Cerebellar cortex (tissue), 1 donor: ENCODE results near the gene AKR1C1.
"Not testable (repeated sequence)": the region's sequence is repeated elsewhere in the genome, so short reads cannot be mapped to it uniquely, and the experiment has no call there.

Experiments
- DNase-seq: peaks from one replicate; pipeline ENCODE4 v3.0.0-alpha.2; 2015; ENCODE audit warnings: low spot score

The AKR1C1 gene

DNA sequence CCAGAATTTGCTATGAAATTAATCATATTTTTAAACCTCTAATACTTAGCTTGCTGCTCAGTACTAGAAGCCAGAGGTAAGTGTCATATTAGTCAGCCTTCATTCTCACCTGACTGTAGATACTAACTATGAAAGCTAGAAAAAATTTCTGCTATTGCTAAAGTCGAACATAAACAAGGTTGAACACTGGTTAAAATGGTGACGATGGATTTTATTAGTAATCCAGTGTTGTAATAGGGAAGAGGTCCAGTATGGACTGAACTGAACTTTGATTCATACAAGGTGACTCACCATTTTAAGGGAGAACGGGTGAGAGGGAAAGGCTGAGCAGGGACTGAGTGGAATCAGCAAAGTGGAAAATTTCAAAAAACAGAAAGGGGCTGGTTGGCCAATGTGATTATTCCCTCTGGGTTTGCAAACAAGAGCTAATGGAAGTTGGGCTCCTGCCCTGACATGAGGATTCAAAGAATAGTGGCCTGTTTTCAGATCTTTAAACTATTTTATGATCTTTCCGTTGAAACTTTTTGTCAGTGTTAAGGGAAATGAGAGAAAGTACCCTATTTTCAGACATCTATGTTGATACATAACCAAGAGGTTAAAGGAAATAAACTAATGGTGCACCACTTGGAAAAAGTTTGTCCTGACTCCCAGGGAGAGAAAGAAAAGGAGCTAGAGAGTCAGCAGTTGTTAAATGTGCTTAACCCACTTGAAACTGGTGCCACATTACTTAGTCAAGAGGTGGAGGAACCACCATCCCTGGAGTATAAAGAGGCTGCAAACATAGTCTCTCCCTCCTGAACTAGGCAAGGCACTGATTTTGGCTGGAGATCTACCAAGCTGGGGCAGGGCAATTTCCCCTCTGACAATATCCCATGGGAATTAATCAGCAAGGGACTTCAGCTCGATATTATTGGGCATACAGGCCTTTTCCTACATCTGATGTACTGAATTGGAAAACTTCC, 15.3 kb upstream of the AKR1C1 start:
- no peak for DNase-seq

DNA sequence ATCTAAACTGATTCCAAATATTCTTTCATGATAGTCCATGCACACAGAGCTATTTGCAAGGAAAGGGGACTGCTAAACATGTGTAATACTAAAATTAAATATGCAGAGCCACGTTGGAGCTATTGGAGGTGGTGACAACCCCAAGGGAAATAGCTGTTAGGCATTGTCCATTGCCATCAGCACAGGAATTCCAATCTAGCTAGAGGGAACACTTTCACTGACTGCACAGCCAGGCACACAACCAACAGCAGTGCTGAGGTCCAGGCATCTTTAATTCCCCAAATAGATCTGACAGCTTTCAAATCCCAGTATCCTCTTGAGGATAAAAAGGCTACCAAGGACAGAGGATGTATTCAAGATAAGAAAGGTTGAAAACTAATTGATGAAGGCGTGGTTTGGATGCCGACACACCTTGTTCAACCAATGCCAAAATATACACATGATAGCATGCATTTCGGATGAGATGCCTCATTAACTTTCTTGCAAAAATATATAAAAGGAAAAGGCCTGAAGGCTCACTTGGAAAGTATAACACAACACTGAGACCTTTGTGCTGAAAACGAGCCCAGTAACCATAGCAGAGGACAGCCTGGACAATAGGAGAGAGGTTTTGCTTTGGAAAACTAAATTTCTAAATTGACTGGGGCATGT, 11.6 kb upstream of the AKR1C1 start:
- not testable (repeated sequence) for DNase-seq

DNA sequence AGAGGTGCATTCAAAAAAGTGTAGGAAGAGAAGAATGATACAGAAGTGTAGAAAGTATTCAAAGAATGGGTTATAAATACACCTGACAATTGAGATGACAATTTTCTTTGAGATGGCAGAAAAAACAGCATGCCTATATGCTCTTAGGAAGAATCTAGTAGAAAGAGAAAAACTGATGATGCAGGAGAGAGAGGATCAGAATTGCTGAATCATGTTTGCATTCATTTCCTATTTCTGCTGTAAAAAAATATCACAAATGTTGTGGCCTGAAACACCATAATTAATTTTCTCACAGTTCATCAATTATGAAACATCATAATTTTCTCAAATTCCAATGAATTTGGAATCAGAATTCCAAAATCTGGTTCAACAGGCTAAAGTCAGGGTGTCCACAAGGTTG, 9.8 kb upstream of the AKR1C1 start:
- DNase-seq, result no peak

DNA sequence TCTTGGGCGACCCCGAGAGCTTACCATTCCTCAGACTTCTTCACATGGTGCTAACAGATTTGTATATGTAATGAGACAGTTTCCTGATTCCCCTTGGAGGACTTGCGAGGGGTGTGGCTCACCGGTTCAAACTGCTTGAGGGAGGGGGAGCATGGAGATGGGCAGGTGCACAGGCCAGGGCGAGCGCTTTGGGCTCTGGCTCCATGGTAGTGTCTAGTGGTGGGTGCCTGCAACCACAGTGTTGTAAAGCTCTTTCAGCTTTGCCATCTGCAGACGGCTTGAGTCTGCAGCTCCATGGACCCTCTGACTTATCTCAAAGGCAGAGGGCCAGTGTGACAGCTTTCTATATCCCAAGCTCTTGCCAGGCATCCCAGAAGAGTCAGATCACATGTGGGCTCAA, 7.1 kb upstream of the AKR1C1 start:
- not testable (repeated sequence) for DNase-seq

DNA sequence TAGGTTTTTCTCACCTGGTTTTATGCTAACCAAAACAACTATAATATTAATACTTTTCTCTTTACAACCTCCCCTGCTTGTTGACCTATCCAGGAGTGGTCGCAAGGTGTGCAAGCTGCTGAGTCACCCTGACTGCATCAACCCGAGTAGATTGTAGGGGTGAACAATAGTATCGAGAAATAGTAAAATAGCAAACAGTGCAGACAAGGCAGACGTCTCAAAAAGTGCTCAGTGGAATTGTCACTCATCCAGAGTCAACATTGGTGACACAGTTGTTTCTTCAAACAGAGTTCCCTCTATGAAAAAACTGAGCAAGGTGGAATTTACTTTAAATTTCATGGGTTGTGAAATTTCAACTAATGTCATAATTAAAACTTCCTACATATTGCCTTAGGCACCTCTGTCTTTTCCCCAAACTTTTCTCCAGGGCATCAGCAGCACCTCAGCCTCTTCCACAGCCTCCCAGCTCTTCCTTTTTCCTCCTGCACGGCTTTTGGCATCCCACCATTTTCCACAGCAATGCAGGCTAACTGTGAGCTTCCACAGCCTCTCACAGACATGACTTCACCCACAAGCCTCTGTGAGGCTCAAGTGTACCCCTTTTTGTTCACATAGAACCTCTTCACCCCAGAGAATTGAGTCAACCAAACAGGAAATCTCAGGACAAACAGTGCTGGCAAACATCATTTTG, 6.1 kb upstream of the AKR1C1 start:
- DNase-seq, result not testable (repeated sequence)

DNA sequence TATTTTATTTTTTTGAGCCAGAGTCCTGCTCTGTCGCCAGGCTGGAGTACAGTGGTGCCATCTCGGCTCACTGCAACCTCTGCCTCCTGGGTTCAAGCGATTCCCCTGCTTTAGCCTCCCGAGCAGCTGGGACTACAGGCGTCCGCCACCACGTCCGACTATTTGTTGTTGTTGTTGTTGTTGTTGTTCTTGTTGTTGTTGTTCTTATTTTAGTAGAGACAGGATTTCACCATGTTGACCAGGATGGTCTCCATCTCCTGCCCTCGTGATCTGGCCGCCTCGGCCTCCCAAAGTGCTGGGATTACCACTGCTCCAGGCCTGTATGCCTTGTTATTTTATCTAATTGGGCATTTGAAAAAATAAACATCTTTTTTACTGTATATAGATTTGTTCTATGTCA, 1.7 kb upstream of the AKR1C1 start:
- not testable (repeated sequence) for DNase-seq

DNA sequence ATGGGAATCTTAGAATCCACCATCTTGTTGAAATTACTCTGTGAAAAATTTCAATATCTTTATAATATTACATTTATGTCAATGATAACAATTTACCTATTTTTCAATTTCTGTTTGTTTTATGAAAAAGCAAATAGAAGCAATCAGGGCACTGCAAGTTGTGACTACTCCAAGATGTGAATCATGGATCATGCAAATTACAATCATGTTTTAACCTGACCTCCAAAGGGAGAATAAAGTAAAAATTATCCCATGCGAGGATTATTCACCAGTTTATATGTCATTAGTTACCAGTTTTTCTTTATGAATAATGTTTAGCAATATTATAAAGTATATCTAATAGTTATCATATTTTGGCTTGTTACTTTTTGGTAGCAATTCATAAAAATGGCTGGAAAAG, 907 bp upstream of the AKR1C1 start:
- not testable (repeated sequence) for DNase-seq

DNA sequence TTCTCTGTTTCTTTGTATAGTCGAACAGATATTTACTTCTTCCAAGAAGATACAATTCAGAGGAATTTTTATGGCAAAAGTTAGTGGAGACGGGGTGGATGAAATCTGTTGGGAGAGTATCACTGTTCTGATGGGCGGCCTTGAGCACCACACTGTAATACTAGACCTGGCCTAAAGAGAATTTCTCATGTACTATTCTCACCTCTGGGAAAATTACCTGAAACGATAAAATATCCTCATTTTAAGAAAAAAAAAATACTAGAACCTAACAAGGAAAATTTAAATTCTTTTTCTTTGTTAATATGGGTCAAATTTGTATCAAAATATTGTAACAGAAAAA, 570 bp downstream of the AKR1C1 start:
- not testable (repeated sequence) for DNase-seq

DNA sequence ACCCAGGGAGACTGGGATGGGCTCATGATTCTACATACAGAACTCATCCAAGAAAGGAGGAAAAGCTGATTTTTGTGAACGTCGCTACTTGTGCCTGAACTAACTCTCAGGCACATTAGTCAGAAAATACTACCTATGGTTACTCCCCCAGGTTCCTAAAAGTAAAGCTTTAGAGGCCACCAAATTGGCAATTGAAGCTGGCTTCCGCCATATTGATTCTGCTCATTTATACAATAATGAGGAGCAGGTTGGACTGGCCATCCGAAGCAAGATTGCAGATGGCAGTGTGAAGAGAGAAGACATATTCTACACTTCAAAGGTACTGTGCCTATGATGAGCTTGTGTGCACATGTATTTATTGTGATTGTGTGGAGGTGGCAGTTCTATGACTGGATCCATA, 2.5 kb downstream of the AKR1C1 start:
- not testable (repeated sequence) for DNase-seq

DNA sequence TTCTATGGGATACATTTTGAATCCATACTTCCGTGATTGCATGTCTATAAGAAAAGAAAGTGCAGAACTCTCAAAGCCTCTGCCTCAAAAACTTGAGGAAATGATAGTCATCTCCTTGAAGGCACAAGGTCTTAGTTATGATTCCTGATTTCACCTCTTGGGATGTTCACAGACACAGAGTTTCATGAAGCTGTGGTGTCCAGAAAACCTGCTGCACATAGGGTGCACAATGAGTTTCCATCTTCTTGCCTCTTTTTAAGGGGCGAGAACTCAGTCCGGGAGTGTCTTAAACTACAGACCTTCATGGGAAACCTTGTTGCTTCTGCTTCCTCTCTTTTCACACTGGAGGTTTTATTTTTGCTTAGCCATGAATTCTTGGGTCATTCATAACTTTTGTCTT, 4.0 kb downstream of the AKR1C1 start:
- DNase-seq, result not testable (repeated sequence)

DNA sequence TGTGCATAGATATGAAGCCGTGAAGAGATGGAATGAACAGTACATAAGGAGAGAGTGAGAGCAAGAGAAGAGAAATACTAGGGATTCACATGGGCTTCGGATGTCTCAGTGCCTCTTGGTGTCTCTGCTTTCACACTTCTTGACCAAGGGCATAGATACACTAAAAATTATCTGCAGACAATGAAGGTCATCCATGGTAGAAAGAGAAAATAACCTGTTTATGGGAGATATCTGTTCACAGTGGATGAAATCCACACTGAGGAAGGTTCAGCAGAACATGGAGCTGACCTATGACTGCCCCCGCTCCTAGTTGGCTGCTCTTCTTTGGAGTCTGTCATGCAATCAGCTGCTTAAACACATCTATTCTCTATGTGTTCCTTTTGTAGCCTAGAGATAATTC, 6.1 kb downstream of the AKR1C1 start:
- DNase-seq, result not testable (repeated sequence)

DNA sequence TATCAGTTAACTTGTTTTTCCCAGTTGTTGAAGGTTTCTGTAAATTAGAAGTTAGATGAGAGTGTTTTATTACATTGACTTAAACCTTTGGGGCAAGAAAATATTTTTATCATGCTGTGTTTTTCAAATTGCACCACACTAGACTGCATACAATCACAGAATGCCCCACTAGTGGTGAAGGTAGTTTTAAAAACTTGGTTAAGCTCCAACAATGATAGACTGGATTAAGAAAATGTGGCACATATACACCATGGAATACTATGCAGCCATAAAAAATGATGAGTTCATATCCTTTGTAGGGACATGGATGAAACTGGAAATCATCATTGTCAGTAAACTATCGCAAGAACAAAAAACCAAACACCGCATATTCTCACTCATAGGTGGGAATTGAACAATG, 7.1 kb downstream of the AKR1C1 start:
- not testable (repeated sequence) for DNase-seq

DNA sequence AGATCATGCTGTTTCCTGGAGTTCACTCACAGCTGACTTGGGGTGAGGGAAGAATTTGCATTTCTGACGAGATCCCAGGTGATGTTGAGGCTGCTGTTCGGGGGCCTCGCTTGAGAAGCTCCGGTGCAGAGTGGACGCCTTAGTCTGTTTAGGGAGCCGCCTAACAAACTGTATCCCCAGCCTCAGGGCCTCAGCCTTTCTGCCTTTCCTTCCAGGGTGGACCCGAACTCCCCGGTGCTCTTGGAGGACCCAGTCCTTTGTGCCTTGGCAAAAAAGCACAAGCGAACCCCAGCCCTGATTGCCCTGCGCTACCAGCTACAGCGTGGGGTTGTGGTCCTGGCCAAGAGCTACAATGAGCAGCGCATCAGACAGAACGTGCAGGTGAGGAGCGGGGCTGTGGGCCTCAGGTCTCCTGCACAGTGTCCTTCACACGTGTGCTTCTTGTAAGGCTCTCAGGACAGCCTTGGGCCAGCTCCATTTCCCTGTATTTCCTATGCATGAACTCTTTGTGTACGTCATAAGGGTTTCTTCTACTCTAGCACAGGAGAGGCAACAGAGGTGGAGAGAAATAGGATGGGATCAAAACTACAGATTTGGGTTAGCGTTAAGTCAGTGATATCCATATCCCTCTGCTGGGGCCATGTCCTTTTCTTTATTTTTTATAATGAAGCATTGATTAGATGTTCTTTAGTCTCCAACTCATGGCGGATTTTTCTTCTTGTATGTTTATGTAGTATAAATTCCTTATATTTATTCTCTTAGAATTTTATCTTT, 9.3 kb downstream of the AKR1C1 start:
- not testable (repeated sequence) for DNase-seq

DNA sequence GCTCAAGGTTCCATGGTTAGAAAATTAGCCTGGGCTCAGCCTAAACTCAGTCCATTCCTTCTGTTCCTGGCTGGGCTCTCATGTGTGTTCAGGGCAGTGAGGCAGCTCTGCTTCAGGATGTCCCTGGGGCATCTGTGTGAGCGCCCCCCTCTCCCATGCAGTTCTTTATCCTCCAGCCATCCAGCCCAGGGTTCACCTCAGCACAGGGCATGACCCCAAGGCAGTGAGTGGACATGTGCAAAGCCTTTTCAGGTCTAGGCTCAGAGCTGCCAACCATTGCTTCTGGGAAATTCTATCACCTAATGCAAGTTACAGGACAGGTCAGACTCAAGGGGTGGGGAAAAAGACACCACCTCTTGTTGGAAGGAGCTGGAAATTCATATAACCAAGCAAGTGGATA, 10.1 kb downstream of the AKR1C1 start:
- DNase-seq, result not testable (repeated sequence)

DNA sequence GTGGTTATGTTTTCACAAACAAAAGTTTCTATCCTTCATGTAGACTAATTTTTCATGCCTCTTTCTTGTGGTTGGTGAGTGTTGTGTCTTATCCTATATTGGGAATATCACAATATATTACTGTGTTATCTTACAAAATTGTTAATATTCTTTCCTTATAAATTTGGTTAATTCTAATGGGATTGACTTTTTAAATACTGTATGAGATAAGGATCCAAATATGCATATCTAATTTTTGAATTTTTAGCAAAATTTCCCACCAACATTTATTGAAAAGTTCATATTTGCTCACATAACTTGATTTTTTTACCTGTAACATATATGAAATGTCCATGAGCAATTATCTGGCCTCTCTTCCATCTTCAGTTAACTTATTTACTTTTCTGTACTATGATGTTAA, 11.2 kb downstream of the AKR1C1 start:
- not testable (repeated sequence) for DNase-seq

DNA sequence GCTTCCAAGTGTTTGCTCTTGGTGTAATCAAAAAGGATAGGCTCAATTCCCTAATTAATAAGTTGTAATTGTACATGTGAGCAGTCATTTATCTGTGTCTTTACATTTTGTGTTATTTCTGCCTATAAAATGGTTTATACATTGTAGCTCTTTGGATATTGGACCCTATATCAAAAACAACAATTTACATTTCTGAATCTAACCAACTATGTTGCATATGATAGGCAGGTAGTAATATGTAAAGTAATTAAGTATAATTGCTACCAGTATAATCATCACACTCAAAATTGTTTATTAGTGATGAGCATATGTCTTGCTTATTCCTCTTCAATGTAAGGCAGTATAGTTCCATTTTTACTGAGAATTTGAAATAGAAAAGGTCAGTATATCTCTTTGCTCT, 13.8 kb downstream of the AKR1C1 start:
- DNase-seq, result no peak

DNA sequence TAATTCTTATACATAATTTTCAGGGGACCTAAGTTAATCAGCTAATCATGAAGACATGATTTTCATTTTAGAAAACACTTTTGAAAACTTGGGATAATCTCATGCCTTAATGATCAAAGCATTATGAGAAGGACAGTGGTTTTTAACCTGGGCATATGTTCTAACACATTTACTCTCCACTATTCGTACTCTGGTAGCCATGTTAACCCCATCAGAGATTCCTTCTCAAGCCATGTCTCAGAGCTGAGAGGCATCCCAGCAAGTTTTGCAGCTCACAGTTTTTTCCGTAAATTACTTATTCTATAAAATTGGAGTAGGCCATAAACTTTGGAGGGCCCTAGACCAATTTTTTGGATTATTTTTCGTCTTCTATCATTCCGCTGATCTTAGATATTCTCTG, 15.7 kb downstream of the AKR1C1 start:
- no peak for DNase-seq

DNA sequence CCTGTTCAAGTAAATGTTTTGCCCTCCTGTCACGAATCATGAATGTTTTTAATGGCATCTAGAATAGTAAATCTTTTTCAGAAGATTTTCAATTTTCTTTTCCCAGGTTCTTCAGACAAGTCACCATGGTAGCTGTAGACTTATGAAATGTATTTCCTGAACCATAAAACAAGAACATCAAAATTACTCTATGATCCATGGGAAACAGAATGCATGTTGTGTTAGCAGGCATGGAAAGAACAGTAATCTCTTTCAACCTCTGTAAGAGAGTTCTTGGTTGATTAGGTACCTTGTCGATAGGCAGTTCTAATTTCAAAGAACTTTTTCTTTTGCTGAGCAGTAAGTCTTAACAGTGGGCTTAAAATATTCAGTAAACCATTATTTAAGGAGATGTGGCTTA, 17.6 kb downstream of the AKR1C1 start:
- DNase-seq, result no peak

DNA sequence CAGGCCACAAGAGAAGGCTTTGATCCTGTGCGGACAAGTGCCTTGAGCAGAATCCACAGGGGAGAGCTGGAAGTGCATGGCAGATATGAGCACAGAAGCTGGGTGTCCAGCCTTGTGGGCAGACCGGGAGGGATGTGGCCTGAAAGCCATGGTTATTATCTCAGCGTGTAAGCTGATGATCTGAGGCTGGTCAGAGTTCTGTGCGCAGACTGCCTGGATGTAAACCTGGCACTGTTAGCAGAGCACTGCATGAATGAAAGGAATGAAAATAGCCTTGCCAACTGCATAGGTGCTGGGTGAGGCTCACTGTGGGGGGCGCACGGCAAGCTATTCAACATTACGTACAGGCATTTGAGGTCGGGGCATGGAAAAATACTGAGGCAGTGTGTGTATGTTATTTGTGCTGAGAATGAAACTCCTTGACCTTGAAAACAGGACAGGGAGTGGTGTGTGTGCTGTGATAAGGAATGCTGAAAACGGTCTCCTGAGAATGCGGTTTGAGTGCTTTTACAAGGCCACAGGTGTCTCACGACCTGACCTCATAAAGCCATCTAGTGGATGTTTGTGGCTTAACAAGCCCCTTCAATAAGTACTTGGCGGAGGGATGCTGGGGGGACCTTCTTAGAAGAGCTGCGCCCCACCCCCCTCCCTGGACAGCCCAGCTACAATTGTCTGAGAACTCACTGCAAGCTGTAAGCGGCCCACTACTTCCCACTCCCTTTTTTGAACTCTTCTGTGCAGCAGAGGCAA, 18.7 kb downstream of the AKR1C1 start:
- DNase-seq, result peak; percentile 23

DNA sequence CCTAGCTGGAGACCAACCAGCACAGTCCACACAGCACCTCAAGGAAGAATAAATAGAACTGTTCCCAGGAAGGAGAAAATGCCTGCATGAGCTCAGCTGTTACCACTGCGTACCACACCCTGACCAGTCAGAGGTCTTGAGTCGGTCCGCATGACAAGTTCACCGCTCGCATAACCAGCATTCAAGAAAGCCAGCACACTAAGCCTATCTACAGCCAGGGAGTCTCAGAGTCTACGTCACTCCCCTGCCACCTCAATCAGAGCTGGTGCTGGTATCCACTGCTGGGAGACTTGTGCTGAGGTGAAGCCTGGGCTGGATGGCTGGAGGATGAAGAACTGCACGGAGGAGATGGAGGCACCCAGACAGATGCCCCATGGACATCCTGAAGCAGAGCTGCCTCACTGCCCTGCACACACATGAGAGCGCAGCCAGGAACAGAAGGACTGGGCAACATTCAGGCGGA, 19.6 kb downstream of the AKR1C1 start:
- DNase-seq, result no peak

DNA sequence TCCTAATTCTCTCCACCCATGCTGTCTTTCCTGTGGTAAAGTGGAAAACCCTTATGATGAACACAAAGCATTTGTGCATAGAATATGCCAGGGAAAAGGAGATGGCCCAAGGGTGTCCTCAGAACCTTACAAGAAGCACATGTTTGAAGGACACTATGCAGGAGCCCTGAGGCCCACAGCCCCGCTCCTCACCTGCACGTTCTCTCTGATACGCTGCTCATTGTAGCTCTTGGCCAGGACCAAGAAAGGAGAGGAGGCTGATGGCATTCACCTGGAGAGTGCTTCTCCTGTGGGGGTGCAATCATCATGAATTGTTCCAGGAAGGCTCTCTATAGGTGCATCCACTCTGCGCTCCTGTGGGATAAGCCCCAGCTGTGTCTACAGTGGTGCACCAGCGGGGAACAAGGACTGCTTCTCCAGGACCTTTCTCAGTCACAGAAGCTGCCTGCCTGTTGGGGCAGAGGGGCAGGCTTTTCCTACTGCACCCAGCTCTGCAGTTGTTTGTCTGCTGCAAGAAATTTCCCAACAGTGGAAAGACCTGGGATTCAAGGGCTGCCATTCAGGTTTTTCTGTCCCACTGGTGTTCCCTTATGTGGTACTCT, 20.5 kb downstream of the AKR1C1 start:
- DNase-seq, result no peak
